IMR-90 (cell line): ENCODE results near the gene TXNRD1. TPM values are rescaled to one million over a fixed set of nuclear protein-coding genes. Genes with fewer than 3 reads are reported as not detected.
"Not testable (repeated sequence)": the region's sequence is repeated elsewhere in the genome, so short reads cannot be mapped to it uniquely, and the experiment has no call there.

Source experiments
- ATAC-seq: fragments of 200-7000 bp; cut with Tn5 transposase; 2 replicates; pipeline ENCODE4 v1.9.1; 2020; ENCODE audit warnings: low read depth, mild to moderate bottlenecking, moderate library complexity
- BruUV-seq: library from RNA; stranded (reverse); fragments of 400-500 nt; replicated peaks from 2 replicates; lab custom pipeline; 2021; lab: Mats Ljungman, UMichigan
- CTCF ChIA-PET: fragments of 300-600 bp; formaldehyde crosslinking; extraction: SDS; loops from one replicate; lab custom pipeline; 2021; ENCODE audit warnings: antibody characterized with exemption; lab: Yijun Ruan, JAX
- POLR2A ChIA-PET: fragments of 300-600 bp; sonication (Branson Sonifier 250); formaldehyde crosslinking; loops from one replicate; lab custom pipeline; 2022; ENCODE audit warnings: antibody characterized with exemption; ENCODE audit not compliant: unreplicated experiment; lab: Charles Lee
- DNase-seq: peaks from one replicate; pipeline ENCODE4 v3.0.0; 2013
- H2AFZ ChIP-seq: replicated peaks from 2 replicates; pipeline ENCODE3; 2013; ENCODE audit warnings: low read length, mild to moderate bottlenecking; ENCODE audit not compliant: poor library complexity
- H2AK5ac ChIP-seq: 2 replicates; pipeline ENCODE4 v1.6.1; 2013; ENCODE audit warnings: low read depth, low read length, inconsistent platforms
- H2AK9ac ChIP-seq: replicated peaks from 2 replicates; pipeline ENCODE3; 2013; ENCODE audit warnings: mild to moderate bottlenecking, low read depth, low read length, moderate library complexity; ENCODE audit not compliant: poor library complexity
- H2BK120ac ChIP-seq: 2 replicates; pipeline ENCODE4 v1.6.1; 2013; ENCODE audit warnings: low read depth, low read length, inconsistent platforms
- H2BK15ac ChIP-seq: 3 replicates; pipeline ENCODE4 v1.6.1; 2013; ENCODE audit warnings: low read depth, low read length, inconsistent platforms
- H2BK20ac ChIP-seq: 2 replicates; pipeline ENCODE4 v1.6.1; 2013; ENCODE audit warnings: low read depth, mild to moderate bottlenecking, inconsistent platforms, low read length, moderate library complexity
- H2BK5ac ChIP-seq: 2 replicates; pipeline ENCODE4 v1.6.1; 2013; ENCODE audit warnings: mild to moderate bottlenecking, low read depth, low read length, inconsistent platforms; ENCODE audit not compliant: poor library complexity, severe bottlenecking
- H3K14ac ChIP-seq: replicated peaks from 2 replicates; pipeline ENCODE4 v1.6.1; 2013; ENCODE audit warnings: low read depth, low read length, inconsistent platforms
- H3K18ac ChIP-seq: 2 replicates; pipeline ENCODE4 v1.6.1; 2013; ENCODE audit warnings: low read depth, low read length, control low read depth
- H3K23ac ChIP-seq: 2 replicates; pipeline ENCODE4 v1.6.1; 2013; ENCODE audit warnings: low read depth, low read length, inconsistent platforms
- H3K27ac ChIP-seq: 2 replicates; pipeline ENCODE4 v1.5.1; 2013; ENCODE audit warnings: mild to moderate bottlenecking, control low read depth, low read length; ENCODE audit not compliant: insufficient read depth
- H3K27me3 ChIP-seq: 2 replicates; pipeline ENCODE4 v1.6.1; 2013; ENCODE audit warnings: low read length; ENCODE audit not compliant: control insufficient read depth, insufficient read depth
- H3K36me3 ChIP-seq: 2 replicates; pipeline ENCODE4 v1.6.1; 2013; ENCODE audit warnings: low read length, mixed read lengths; ENCODE audit not compliant: control insufficient read depth, insufficient read depth
- H3K4ac ChIP-seq: 2 replicates; pipeline ENCODE4 v1.6.1; 2013; ENCODE audit warnings: low read depth, low read length, inconsistent platforms
- H3K4me1 ChIP-seq: 2 replicates; pipeline ENCODE4 v1.6.1; 2013; ENCODE audit warnings: low read length, mixed read lengths; ENCODE audit not compliant: control insufficient read depth, insufficient read depth
- H3K4me2 ChIP-seq: 2 replicates; pipeline ENCODE4 v1.6.1; 2013; ENCODE audit warnings: low read depth, mild to moderate bottlenecking, control low read depth, low read length, moderate library complexity
- H3K4me3 ChIP-seq: 2 replicates; pipeline ENCODE4 v1.5.1; 2013; ENCODE audit warnings: low read depth, mild to moderate bottlenecking, control low read depth, low read length, moderate library complexity; ENCODE audit not compliant: insufficient read depth
- H3K56ac ChIP-seq: 2 replicates; pipeline ENCODE4 v1.6.1; 2013; ENCODE audit warnings: low read length, inconsistent platforms; ENCODE audit not compliant: insufficient read depth; ENCODE audit errors: extremely low read depth
- H3K79me1 ChIP-seq, 2 experiments: 2 replicates each; pipeline ENCODE4 v1.6.1; 2013; ENCODE audit warnings: low read length in 2 of 2, inconsistent platforms in 1 of 2, low read depth in 1 of 2
- H3K9ac ChIP-seq: 2 replicates; pipeline ENCODE4 v1.6.1; 2013; ENCODE audit warnings: low read depth, low read length, control low read depth
- H3K9me1 ChIP-seq: 2 replicates; pipeline ENCODE4 v1.6.1; 2013; ENCODE audit warnings: low read length, inconsistent platforms; ENCODE audit not compliant: insufficient read depth
- H3K9me3 ChIP-seq: 2 replicates; pipeline ENCODE4 v1.6.1; 2013; ENCODE audit warnings: low read length; ENCODE audit not compliant: control insufficient read depth, insufficient read depth
- H4K20me1 ChIP-seq: 2 replicates; pipeline ENCODE4 v1.6.1; 2013; ENCODE audit warnings: low read length, inconsistent platforms; ENCODE audit not compliant: insufficient read depth
- H4K5ac ChIP-seq: 2 replicates; pipeline ENCODE4 v1.6.1; 2013; ENCODE audit warnings: mild to moderate bottlenecking, low read depth, low read length, control low read depth
- H4K8ac ChIP-seq, 2 experiments: 2 replicates each; pipeline ENCODE4 v1.6.1; 2013; ENCODE audit warnings: low read depth in 2 of 2, low read length in 2 of 2, control low read depth in 1 of 2, inconsistent platforms in 1 of 2
- H4K91ac ChIP-seq: 2 replicates; pipeline ENCODE4 v1.6.1; 2013; ENCODE audit warnings: low read depth, low read length, inconsistent platforms; ENCODE audit not compliant: insufficient read depth
- MAZ ChIP-seq: IDR thresholded peaks from 2 replicates; pipeline ENCODE4 v1.6.1; 2012; ENCODE audit warnings: low read depth, mild to moderate bottlenecking, low read length, improper control_type of control experiment, moderate library complexity, borderline replicate concordance
- RCOR1 ChIP-seq: IDR thresholded peaks from 2 replicates; pipeline ENCODE4 v1.6.1; 2012; ENCODE audit warnings: mild to moderate bottlenecking, low read length, improper control_type of control experiment; ENCODE audit not compliant: insufficient replicate concordance
- WGBS, 2 experiments: methylation state at CpG; one replicate each; pipeline versions ENCODE4 v1.1.5 to v1.1.7; 2013; ENCODE audit warnings: missing lambda C conversion rate in 2 of 2; ENCODE audit not compliant: insufficient read length in 1 of 2; ENCODE audit errors: extremely low coverage in 2 of 2; 5-methylcytosine and 5-hydroxymethylcytosine counted together
- dilution Hi-C: fragments of 300-500 bp; cut with HindIII; formaldehyde crosslinking; loops from one replicate; pipeline ENCODE4 v1.14.3; 2018; ENCODE audit warnings: low sequenced_read_pairs; ENCODE audit not compliant: unreplicated experiment
- in situ Hi-C: fragments of 300-500 bp; cut with MboI; formaldehyde crosslinking; loops from 3 replicates; pipeline ENCODE4 v1.14.3; 2019; ENCODE audit warnings: low sequenced_read_pairs, inconsistent platforms, mixed read lengths
- intact Hi-C: fragments of 100-400 bp; cut with micrococcal nuclease; formaldehyde crosslinking; loops from 2 replicates; pipeline ENCODE4 v1.10.0; 2022
- polyA plus RNA-seq, 3 experiments: library from polyadenylated mRNA; depleted of rRNA; stranded (reverse); fragments of >200 nt; gene quantifications; 2 replicates each; pipeline ENCODE4 v1.2.3, GENCODE V29; 2012; ENCODE audit warnings: low replicate concordance in 1 of 3
- total RNA-seq: library from RNA; depleted of rRNA; stranded (reverse); fragments of >200 nt; gene quantifications from 2 replicates; pipeline ENCODE4 v1.2.3, GENCODE V29; 2012

TXNRD1 gene
- total and polyA plus RNA-seq, 2 of the 4 experiments (the other 2 are of a cell fraction), result 379 to 582 TPM

DNA sequence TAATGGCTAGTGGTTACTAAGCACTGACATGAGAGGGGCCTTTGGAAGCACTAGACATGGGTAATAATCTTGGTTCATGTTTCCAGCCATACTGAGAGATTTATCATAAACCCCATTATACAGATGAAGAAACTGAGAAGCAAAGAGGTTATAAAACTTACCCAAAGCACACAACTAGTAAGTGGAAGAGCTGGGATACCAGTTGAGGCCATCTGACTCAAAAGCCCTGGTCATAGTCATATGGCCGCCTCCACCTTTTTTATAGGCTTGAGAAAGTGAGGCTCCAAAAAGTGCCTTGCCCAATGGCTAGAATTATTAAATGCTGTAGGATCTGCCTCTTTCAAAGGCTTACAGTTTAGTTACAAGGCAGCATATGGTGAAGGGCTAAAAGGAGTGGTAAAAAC is 944 bp downstream of the TXNRD1 start:
- peak overlapping the region; percentile 90 for H2AFZ ChIP-seq
- intact Hi-C loops, result loop anchor here (5.0 kb wide), 1 partner anchor 141 kb away; no protein-coding TSS in a partner anchor

DNA sequence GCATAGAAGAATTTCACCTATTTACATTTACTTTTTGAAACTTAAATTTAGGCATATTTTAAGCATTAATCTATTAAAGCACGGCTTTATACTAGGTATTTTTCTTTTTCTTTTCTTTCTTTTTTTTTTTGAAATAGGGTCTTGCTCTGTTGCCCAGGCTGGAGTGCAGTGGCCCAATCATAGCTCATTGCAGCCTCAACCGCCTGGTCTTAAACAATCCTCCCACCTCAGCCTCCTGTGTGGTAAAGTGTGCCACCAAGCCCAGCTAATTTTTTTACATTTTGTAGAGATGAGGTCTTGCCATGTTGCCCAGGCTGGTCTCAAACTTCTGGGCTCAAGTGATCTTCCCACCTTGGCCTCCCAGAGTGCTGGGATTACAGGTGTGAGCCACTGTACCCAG is 2.9 kb downstream of the TXNRD1 start:
- Histone ChIP-seq H3K9ac (peak overlapping the region; percentile 83; the same call in 1 of the 2 replicates), H3K27ac (peak overlapping the region; percentile 100), H2BK120ac (peak overlapping the region; percentile 98), H4K8ac (peak overlapping the region; percentile 52 to 98), H3K18ac (peak overlapping the region; percentile 98), H4K91ac (peak overlapping the region; percentile 95), H3K56ac (peak overlapping the region; percentile 96), H2BK15ac (peak overlapping the region; percentile 84; the same call in 2 of the 3 replicates), H2BK5ac (peak overlapping the region; percentile 100), H3K23ac (peak overlapping the region; percentile 97), H3K14ac (peak overlapping the region; percentile 95), H3K4ac (peak overlapping the region; percentile 97), H3K4me1 (peaks cover 18% of the 10 kb centered on the region), H2BK20ac (peak overlapping the region; percentile 99), H3K9me1 (peaks cover 14% of the 10 kb centered on the region), H4K5ac (peak overlapping the region; percentile 84), H2AK5ac (peak overlapping the region; percentile 91), H3K79me1 (peaks cover 20 to 40% of the 10 kb centered on the region in 2 experiments)
- H2AK9ac ChIP-seq, H3K4me3 ChIP-seq, BruUV-seq, H3K4me2 ChIP-seq, H4K20me1 ChIP-seq, H2AFZ ChIP-seq, H3K36me3 ChIP-seq, H3K27me3 ChIP-seq, DNase-seq, dilution Hi-C loops, CTCF ChIA-PET, ATAC-seq, H3K9me3 ChIP-seq: not testable (repeated sequence)
- POLR2A ChIA-PET, result interaction anchor here (1.0 to 3.1 kb wide), 2 partner anchors 69 to 74 kb away, joined by 5 to 28 read pairs; no protein-coding TSS in a partner anchor
- WGBS, 2 experiments, result no CpG with 5 or more reads among the region's 2 CpGs
- in situ Hi-C loops (loop anchor here (5.0 kb wide), 1 partner anchor 69 kb away; no protein-coding TSS in a partner anchor), intact Hi-C loops (loop anchor here (5.0 kb wide), 1 partner anchor 139 kb away; no protein-coding TSS in a partner anchor)

More for the DNA sequence above, 944 bp downstream of the TXNRD1 start:
- ChIA-PET POLR2A (interaction anchor here (1.1 kb wide), 1 partner anchor 70 kb away, joined by 4 read pairs; no protein-coding TSS in a partner anchor), CTCF (no interaction called here)
- peak; percentile 45 for TF ChIP-seq RCOR1
- no peak for TF ChIP-seq MAZ
- H3K9me3 ChIP-seq, result no peaks in the 10 kb centered on the region
- H3K23ac ChIP-seq, result peak overlapping the region; percentile 81
- peak overlapping the region; percentile 85 to 92 for H4K8ac ChIP-seq
- peaks cover 20 to 34% of the 10 kb centered on the region in 2 experiments for H3K79me1 ChIP-seq
- no peaks in the 10 kb centered on the region for H3K27me3 ChIP-seq
- WGBS, 2 experiments, result no CpG with 5 or more reads among the region's 1 CpG
- no peak overlapping the region for H3K56ac ChIP-seq
- H3K27ac ChIP-seq, result peak overlapping the region; percentile 48; the same call in 1 of the 2 replicates
- DNase-seq (no peak), ATAC-seq (no peak)
- H4K20me1 ChIP-seq, result no peaks in the 10 kb centered on the region
- H2BK5ac ChIP-seq, result peak overlapping the region; percentile 91
- peak overlapping the region; percentile 79 for H3K4me2 ChIP-seq
- no peaks in the 10 kb centered on the region for H3K36me3 ChIP-seq
- H2AK5ac ChIP-seq, result peak overlapping the region; percentile 95
- peak overlapping the region; percentile 89 for H2BK120ac ChIP-seq
- H3K4me3 ChIP-seq, result no peak overlapping the region
- peak overlapping the region; percentile 88 for H2AK9ac ChIP-seq
- in situ Hi-C loops, result loop anchor here (5.0 kb wide), 1 partner anchor 71 kb away; no protein-coding TSS in a partner anchor
- H3K4ac ChIP-seq, result peak overlapping the region; percentile 95
- H3K9ac ChIP-seq, result peak overlapping the region; percentile 85; the same call in 1 of the 2 replicates
- H2BK20ac ChIP-seq, result peak overlapping the region; percentile 89
- peak overlapping the region; percentile 92 for H3K14ac ChIP-seq
- peak overlapping the region; percentile 92 for H4K91ac ChIP-seq
- dilution Hi-C loops, result no loop called here
- peaks cover 16% of the 10 kb centered on the region for H3K4me1 ChIP-seq
- peak overlapping the region; percentile 82 for H4K5ac ChIP-seq
- peak overlapping the region; percentile 99; the same call in 2 of the 3 replicates for H2BK15ac ChIP-seq
- peaks cover 14% of the 10 kb centered on the region for H3K9me1 ChIP-seq
- BruUV-seq, result no TSS peak
- H3K18ac ChIP-seq, result peak overlapping the region; percentile 80
